GM18517 (cell line): ENCODE data around the gene ACBD4.

Experiments used
- ATAC-seq: cut with Tn5 transposase; IDR thresholded peaks from one replicate; pipeline ENCODE4 v1.9.1; 2021; ENCODE audit warnings: mild to moderate bottlenecking, moderate library complexity; ENCODE audit not compliant: unreplicated experiment

ACBD4 gene

GRCh38 chr17:45177563-45177962 lies 42.1 kb downstream of the ACBD4 start:
- ATAC-seq: no peak

- ATAC-seq: no peak
Observed at GRCh38 chr17:45184144-45184543, 48.7 kb downstream of the ACBD4 start.

- no peak for ATAC-seq
Observed at GRCh38 chr17:45186801-45187354, 51.4 kb downstream of the ACBD4 start.

DNA sequence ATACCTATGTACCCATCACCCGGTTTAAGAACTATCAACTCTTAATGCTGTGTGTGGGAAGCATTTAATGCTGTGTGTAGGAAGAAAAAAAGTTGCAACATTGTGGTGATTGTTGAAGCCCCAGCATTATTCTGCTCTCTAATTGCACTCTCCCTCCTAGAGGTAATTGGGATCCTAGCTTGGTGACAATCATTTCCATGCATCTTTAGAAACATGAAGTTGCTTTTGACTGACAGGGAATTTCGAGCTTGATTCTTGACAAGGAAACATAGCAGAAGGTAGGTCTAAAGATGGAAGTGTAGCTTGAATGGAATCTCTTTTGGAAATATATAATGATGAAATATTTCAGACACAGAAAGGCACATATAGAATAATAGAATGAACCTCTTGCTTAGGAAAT lies 53.5 kb downstream of the ACBD4 start:
- ATAC-seq: no peak

DNA sequence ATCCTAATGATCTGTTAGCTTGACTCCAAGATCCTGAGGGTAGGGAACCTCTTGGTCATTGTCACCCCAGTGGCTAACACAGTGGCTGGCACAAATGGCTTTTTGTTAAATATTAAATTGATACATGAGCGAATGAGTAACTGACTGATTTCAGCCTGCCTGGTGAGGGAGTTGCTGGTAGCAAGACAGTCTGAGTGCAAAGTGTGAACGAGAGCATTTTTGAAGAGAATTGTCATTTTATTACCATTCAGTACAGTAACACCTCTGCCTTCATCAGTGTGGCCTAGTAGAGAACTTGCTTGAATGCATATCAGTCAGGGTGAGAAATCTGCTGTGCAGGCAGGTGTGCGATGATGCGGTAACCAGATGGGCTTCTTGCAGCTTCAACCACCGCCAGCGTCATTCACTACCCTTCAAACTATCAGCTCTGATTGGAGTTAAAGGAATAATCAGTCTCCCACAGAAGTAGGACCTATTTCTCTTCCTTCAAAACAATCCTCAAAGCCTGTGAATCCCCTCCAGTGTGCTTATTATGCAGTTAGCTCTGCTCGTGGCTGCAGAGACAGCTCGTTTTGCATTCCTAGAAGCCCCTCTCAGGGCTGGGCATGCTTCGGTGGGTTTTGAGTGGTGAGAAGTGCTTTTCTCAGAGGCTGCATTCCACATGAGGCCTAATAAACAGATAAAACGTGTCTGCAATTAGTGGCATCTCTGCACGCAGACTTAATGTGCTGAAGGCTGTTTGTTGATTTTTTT lies 55.2 kb downstream of the ACBD4 start:
- no peak for ATAC-seq
